Activated CD4-positive, CD25-positive, alpha-beta regulatory T cell treated with anti-CD3 and anti-CD28 coated beads, Interleukin-2, amount 50 U/mL, for 72 hours (primary cell): Measurements from ENCODE around the gene CAMK2D.

Experiments
- DNase-seq: peaks from one replicate; pipeline ENCODE4 v3.0.0; 2021

CAMK2D gene

GRCh38 chr4:113635739-113636437 is 125.7 kb downstream of the CAMK2D start:
- no peak for DNase-seq

GRCh38 chr4:113634081-113634969 is 127.2 kb downstream of the CAMK2D start:
- no peak for DNase-seq

GRCh38 chr4:113633467-113633866 is 128.1 kb downstream of the CAMK2D start:
- no peak for DNase-seq

- no peak for DNase-seq
These were observed 132.8 kb downstream of the CAMK2D start for GRCh38 chr4:113628711-113629110.

GRCh38 chr4:113627321-113627720 is 134.2 kb downstream of the CAMK2D start:
- DNase-seq, result no peak

- no peak for DNase-seq
These were observed 135.6 kb downstream of the CAMK2D start for GRCh38 chr4:113625902-113626301.

- no peak for DNase-seq
These were observed 138.2 kb downstream of the CAMK2D start for GRCh38 chr4:113623274-113623894.

- DNase-seq, result no peak
These were observed 139.9 kb downstream of the CAMK2D start for GRCh38 chr4:113621633-113622032.

GRCh38 chr4:113620032-113620431 is 141.5 kb downstream of the CAMK2D start:
- DNase-seq, result no peak

GRCh38 chr4:113619526-113619925 is 142.0 kb downstream of the CAMK2D start:
- DNase-seq, result no peak

- DNase-seq, result no peak
These were observed 143.3 kb downstream of the CAMK2D start for GRCh38 chr4:113618205-113618604.

GRCh38 chr4:113617195-113617594 is 144.3 kb downstream of the CAMK2D start:
- no peak for DNase-seq

- no peak for DNase-seq
These were observed 145.1 kb downstream of the CAMK2D start for GRCh38 chr4:113616443-113616842.

- DNase-seq, result no peak
These were observed 147.1 kb downstream of the CAMK2D start for GRCh38 chr4:113614414-113614813.

- no peak for DNase-seq
These were observed 148.0 kb downstream of the CAMK2D start for GRCh38 chr4:113613503-113613902.

- DNase-seq, result no peak
These were observed 151.0 kb downstream of the CAMK2D start for GRCh38 chr4:113610537-113610936.

GRCh38 chr4:113607998-113608397 is 153.5 kb downstream of the CAMK2D start:
- no peak for DNase-seq

GRCh38 chr4:113607147-113607720 is 154.3 kb downstream of the CAMK2D start:
- no peak for DNase-seq

- no peak for DNase-seq
These were observed 156.6 kb downstream of the CAMK2D start for GRCh38 chr4:113604955-113605354.

GRCh38 chr4:113603911-113604310 is 157.6 kb downstream of the CAMK2D start:
- no peak for DNase-seq

- DNase-seq, result no peak
These were observed 158.8 kb downstream of the CAMK2D start for GRCh38 chr4:113602646-113603228.

- DNase-seq, result no peak
These were observed 159.9 kb downstream of the CAMK2D start for GRCh38 chr4:113601636-113602035.

- DNase-seq, result no peak
These were observed 165.1 kb downstream of the CAMK2D start for GRCh38 chr4:113596396-113596795.
